Muscle of arm (tissue), 14 donors: ENCODE results near the gene PILRB. TPM values are rescaled to one million over a fixed set of nuclear protein-coding genes. Genes with fewer than 3 reads are reported as not detected.
"Not testable (repeated sequence)": the region's sequence is repeated elsewhere in the genome, so short reads cannot be mapped to it uniquely, and the experiment has no call there.

ENCODE experiments used
- DNase-seq: peaks from one replicate; pipeline ENCODE4 v3.0.0-alpha.2; 2013
- long read RNA-seq, 11 donors: transcript quantifications; one replicate each; lab custom pipeline, GENCODE V29; 2026
- polyA plus RNA-seq, 12 donors: library from polyadenylated mRNA; unstranded; fragments of 120-200 nt; gene quantifications; one replicate each; pipeline ENCODE4 v1.2.1, GENCODE V29; 2013; ENCODE audit not compliant: insufficient read length in 12 of 12

The PILRB gene
- polyA plus RNA-seq, result 10 to 100 TPM in 10 of 12 donors, 1 to 10 TPM in 1, not detected in 1; 9.9 to 55.1 (median 19.1) TPM
- long read RNA-seq, donor 1, partial matches to known transcripts, result 0 of 2 reads
- long read RNA-seq, donor 1, other reads (novel, unspliced or antisense), result 0 of 2 reads
- long read RNA-seq, donor 2, result 0 reads
- long read RNA-seq, donor 3, result 0 reads
- long read RNA-seq, donor 4, result 0 reads
- long read RNA-seq, donor 5, partial matches to known transcripts, result 8 of 8 reads
- long read RNA-seq, donor 5, other reads (novel, unspliced or antisense), result 0 of 8 reads
- long read RNA-seq, donor 6, result 0 reads
- long read RNA-seq, donor 7, result 0 reads
- long read RNA-seq, donor 8, result 0 reads
- long read RNA-seq, donor 9, result 0 reads
- long read RNA-seq, donor 10, partial matches to known transcripts, result 0 of 1 reads
- long read RNA-seq, donor 10, other reads (novel, unspliced or antisense), result 0 of 1 reads
- long read RNA-seq, donor 11, partial matches to known transcripts, result 7 of 7 reads
- long read RNA-seq, donor 11, other reads (novel, unspliced or antisense), result 0 of 7 reads

GRCh38 chr7:100358027-100358856 is at the start of gene PILRB:
TSS of gene PILRB (plus strand) at chr7:100358117. CDS start at chr7:100358303, 186 bp downstream.
- DNase-seq, result no peak

GRCh38 chr7:100318329-100318728 is 39.6 kb upstream of the PILRB start:
- not testable (repeated sequence) for DNase-seq

- not testable (repeated sequence) for DNase-seq
Observed at GRCh38 chr7:100321648-100322047, 36.3 kb upstream of the PILRB start.

GRCh38 chr7:100324194-100324593 is 33.7 kb upstream of the PILRB start:
- DNase-seq, result not testable (repeated sequence)

GRCh38 chr7:100325671-100326070 is 32.2 kb upstream of the PILRB start:
- DNase-seq, result not testable (repeated sequence)

- DNase-seq, result not testable (repeated sequence)
Observed at GRCh38 chr7:100326914-100327313, 31.0 kb upstream of the PILRB start.

GRCh38 chr7:100335566-100336466 is 22.1 kb upstream of the PILRB start:
- DNase-seq, result peak; percentile 90

GRCh38 chr7:100338083-100338696 is 19.7 kb upstream of the PILRB start:
- not testable (repeated sequence) for DNase-seq

- DNase-seq, result not testable (repeated sequence)
Observed at GRCh38 chr7:100341286-100341685, 16.6 kb upstream of the PILRB start.

- DNase-seq, result peak; percentile 25
Observed at GRCh38 chr7:100342765-100343164, 15.2 kb upstream of the PILRB start.

GRCh38 chr7:100344124-100344559 is 13.8 kb upstream of the PILRB start:
- DNase-seq, result not testable (repeated sequence)

- DNase-seq, result not testable (repeated sequence)
Observed at GRCh38 chr7:100344560-100345287, 13.2 kb upstream of the PILRB start.

- DNase-seq, result peak; percentile 35
Observed at GRCh38 chr7:100345288-100345672, 12.6 kb upstream of the PILRB start.

- peak; percentile 32 for DNase-seq
Observed at GRCh38 chr7:100346921-100347320, 11.0 kb upstream of the PILRB start.

- no peak for DNase-seq
Observed at GRCh38 chr7:100348805-100349204, 9.1 kb upstream of the PILRB start.

- DNase-seq, result no peak
Observed at GRCh38 chr7:100349757-100350156, 8.2 kb upstream of the PILRB start.

GRCh38 chr7:100351657-100352058 is 6.3 kb upstream of the PILRB start:
- no peak for DNase-seq

GRCh38 chr7:100352230-100352781 is 5.6 kb upstream of the PILRB start:
- not testable (repeated sequence) for DNase-seq

GRCh38 chr7:100352984-100353684 is 4.8 kb upstream of the PILRB start:
- DNase-seq, result no peak
